GM10847 (cell line): ENCODE data around the gene RNF130.

Experiments used
- POLR2A ChIP-seq: IDR thresholded peaks from 2 replicates; pipeline ENCODE4 v1.6.1; 2011; ENCODE audit not compliant: insufficient read length; ENCODE audit errors: extremely low read depth

Gene RNF130

DNA sequence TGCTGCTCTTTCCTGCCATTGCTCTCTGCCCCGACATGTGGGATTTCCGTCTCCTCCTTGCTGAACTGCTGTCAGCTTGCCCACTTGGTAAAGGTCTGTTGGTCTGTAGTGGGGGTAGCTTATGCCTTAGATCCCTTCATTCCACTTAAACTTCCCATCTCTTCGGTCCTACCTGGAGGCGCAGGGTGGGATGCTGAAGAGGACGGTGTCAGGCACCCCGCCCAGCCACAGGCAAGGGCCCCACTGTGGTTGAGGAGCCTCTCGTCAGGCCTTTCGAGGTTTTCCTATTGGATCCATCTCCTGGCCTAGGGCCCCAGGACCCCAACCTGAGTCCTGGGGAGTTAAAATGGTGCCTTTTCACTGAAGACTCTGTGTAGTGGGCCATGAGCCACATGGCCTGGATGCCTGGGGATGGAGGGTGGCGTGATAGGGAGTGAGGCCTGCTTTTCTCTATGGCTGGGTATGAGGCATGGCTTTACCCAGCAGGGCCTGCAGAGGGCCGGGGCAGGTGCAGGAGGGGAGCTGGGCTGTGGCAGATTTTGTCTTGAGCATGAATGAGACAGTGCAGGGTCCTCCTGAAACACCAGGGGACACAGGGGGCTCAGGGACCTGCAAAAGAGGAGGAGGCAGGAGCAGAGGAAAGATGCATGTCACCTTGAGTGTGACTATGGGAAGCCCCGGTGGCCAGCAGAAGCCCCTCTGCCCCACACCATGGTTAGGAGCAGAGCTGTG lies 25.8 kb upstream of the RNF130 start:
- no peak for TF ChIP-seq POLR2A

DNA sequence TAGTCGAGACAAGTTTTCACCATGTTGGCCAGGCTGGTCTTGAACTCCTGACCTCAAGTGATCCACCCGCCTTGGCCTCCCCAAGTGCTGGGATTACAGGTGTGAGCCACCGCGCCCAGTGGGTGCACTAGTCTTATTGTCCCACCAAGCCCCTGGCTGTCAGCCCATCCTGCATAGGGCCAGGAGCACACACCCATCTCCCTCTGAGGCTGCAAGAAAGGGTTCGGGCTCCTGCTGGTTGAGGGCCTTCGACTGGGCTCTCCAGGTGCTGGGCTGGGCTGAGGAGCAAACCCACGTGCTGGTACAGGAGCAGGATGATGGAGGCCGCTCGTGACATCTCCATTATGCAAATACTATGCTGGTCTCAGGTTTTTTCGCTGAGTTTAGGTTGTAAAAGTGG lies 25.1 kb upstream of the RNF130 start:
- TF ChIP-seq POLR2A: no peak

DNA sequence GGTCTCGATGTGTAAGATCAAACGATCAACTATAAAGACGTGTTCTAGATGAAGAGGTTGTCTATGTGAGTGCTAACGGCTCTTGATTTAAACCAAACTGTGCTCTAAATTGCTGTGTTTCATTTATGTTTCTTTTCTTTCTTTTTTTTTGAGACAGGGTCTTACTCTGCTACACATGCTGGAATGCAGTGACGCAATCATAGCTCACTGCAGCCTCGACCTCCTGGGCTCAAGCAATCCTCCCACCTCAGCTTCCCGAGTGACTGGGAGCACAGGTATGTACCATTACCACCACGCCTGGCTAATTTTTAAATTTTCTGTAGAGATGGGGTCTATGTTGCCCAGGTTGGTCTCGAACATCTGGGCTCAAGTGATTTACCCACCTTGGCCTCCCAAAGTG lies 24.0 kb upstream of the RNF130 start:
- TF ChIP-seq POLR2A: no peak

DNA sequence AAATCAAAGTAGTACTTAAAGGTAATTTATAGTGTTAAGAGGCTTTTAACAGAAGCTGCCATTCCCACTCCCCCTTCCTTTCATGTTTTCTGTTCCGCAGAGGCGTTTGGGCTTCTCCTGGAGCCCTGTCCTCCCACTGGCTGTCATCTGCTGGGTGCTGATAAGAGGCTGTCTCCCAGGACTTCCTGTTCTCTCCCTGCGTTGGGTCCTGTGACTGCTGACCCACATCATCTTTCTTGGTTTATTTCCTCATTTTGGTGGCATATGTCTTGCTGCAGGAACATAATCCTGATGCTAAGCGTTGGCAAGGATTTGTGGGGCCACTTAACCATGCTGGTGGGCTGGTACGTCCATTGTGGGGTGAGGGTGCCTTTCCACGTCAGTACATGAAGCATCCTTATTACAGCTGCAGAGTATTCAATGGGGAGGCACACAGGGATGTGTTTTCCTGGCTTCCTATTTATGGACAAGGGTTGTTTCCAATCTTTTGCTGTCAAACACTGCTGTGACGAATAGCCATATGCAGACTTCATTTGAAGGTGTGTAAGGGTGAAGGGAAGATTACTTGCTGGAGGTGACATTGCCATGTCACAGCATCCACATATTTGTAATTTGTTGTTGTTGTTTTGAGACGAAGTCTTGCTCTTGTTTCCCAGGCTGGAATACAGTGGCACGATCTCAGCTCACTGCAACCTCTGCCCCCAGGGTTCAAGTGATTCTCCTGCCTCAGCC lies 22.3 kb upstream of the RNF130 start:
- TF ChIP-seq POLR2A: no peak

DNA sequence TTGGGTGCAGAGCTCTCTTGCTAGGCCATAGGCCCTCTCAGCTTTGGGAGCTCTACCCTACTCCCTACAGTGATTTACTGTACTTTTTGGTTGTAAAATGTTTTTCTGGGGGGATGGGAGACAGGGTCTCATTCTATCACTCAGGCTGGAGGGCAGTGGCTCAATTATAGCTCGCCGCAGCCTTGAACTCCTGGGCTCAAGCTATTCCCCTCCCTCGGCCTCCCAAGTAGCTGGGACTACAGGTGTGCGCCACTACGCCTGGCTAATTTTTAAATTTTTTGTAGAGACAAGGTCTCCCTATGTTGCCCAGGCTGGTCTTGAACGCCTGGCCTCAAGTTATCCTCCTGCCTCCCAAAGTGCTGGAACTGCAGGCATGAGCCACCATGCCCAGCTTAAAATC lies 21.7 kb upstream of the RNF130 start:
- no peak for TF ChIP-seq POLR2A

DNA sequence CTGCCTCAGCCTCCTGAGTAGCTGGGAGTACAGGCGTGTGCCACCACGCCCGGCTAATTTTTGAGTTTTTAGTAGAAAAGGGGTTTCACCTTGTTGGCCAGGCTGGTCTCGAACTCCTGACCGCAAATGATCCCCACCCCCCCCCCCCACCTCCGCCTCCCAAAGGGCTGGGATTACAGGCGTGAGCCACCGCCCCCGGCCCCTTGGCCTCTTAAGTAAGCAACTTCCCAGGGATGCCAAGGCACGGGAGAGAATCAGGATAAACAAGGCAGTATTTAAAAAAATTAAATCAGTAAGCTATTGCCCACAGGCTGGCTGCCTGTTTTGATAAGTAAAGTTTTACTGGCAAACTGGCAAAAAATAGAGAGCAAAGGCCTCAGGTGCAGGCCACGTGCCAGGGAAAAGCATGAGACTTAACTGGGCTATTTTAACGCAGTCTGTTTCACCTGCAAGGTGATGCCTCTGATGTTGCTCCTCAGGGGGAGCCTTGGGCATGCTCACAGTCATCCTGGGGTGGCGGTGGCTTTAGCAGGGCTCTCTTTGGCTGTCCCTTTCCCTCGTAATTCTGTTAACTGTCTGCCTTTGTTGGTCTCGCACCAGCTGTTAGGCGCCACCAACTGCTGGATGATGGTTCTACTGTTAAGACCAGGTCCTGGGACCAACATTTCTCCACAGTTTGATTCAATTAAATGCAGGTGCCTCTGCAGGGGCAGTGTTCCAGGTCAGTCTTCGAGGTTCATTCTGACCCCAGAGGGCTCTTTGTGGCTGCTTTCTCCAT lies 19.4 kb upstream of the RNF130 start:
- no peak for TF ChIP-seq POLR2A

DNA sequence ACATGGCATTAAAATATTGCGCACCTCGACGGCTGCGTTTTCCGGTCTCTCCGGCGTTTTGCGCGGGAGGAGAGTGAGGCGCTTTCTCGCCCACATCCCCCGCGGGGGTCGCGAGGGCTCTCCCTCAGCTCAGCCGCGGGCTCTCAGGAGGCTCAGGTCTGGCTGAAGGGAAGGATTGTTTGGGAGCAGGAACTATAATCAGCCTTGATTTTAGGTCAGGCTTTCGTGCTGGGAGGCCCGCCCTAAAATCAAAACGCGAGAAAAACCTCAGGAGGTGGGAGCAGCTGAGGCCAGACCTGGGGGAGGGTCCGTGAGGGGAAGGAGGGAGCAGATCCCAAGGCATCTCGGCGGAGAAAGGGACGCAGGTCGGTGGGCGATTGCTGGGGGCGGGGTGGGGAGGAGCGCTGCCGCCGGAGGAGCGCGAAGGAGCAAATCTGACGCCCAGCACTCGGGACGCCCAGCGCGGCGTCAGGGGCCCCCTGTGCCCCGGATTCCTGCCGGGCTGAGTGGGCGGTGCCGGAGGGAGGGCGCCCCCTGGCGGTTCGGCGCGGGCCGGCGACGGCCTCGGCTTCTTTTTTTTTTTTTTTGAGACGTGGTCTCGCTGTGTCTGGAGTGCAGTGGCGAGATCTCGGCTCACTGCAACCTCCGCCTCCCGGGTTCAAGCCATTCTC lies 18.7 kb upstream of the RNF130 start:
- TF ChIP-seq POLR2A: no peak

DNA sequence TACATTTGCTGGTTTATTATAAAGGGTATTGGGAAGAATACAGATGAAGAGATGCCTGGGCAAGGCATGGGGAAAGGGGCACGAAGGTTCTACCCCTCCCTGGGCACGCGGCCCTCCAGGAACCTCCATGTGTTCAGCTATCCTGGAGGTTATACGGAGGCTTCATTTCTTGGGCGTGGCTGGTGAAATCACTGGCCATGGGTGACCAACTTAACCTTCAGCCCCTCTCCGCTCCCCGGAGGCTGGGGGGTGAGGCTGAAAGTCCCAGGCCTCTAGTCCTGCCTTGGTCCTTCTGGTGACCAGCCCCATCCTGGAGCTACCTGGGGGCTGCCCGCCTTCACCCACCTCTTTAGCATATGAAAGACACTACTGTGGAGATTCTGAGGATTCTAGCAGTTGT lies 17.0 kb upstream of the RNF130 start:
- no peak for TF ChIP-seq POLR2A

DNA sequence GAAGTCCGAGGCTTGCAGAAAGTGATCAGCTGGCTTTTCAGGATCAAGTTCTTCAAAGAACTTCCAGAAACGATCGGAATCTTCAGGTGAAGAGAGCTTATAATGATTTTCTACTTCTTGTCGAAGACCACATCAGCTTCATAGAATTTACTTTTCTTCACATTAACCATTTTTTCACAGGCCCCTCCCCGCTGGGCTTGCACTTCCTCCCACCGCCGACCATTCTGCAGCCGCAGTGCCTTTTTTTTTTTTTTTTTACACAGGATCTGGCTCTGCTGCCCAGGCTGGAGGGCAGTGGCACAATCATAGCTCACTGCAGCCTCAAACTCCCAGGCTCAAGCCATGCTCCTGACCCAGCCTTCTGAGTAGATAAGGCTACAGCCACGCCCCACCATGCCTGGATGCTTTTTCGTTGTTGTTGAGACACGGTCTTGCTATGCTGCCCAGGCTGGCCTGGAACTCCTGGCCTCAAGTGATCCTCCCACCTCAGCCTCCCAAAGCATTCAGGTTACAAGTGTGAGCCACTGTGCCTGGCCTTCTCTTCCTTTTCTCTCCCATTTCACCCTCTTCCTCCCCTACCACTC lies 15.3 kb upstream of the RNF130 start:
- TF ChIP-seq POLR2A: no peak

DNA sequence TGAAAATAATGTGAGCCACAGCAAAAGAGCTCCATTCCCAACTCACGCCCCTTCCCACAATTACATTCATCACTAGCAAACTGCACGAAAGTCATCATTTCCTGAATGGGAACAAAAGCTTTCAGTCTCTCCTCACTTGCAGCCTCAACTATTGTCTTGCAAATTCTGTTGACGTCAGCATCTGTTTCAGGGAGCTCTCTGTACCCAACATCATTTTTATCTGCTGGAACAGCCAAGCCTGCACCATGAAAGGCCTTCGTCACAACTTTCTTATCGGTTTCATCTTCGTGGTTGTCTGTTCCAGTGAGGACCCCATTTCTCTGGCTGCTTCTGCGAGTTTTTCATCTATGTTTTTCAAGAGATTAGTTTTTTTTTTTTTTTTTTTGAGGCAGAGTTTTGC lies 14.3 kb upstream of the RNF130 start:
- TF ChIP-seq POLR2A: no peak

DNA sequence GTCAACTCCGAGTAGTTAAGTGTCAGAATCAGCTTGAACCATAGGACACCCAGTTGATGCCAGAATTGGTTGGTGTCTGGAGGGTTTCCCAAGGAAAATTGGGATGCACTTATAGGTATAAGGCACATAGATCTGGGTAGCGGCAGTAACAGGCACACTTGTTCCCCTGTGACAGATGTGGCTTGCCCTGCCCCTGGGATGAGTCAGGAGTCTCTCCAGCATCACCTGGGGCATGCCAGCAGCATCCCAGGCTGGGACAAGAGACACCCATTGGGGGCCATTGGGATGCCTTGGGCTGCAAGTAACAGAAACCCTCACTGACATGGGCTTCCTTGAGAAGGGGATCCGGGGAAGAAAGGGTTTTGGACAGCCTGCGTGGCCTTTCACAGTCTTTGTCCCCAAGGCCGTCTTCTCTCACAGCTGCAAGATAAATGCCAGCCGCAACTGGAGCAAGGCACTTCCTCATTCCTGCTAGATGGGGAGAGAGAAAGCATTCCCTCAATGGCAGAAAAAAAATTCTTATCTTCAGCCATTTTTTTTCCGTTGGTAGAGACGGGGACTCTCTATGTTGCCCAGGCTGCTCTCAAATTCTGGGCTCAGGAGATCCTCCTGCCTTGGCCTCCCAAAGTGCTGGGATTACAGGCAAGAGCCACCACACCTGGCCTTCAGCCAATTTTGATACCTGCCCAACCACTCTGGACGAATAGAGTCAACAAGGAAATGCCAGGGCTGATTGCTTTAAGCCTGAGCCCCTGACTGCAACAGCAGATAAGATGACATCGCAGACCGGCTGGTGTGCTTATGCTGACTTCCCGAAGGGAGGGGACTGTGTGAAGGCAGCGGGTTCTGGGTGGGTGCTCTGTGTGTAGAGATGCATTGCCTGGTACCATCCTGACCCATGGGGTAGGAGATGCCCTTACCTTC lies 13.3 kb upstream of the RNF130 start:
- no peak for TF ChIP-seq POLR2A

DNA sequence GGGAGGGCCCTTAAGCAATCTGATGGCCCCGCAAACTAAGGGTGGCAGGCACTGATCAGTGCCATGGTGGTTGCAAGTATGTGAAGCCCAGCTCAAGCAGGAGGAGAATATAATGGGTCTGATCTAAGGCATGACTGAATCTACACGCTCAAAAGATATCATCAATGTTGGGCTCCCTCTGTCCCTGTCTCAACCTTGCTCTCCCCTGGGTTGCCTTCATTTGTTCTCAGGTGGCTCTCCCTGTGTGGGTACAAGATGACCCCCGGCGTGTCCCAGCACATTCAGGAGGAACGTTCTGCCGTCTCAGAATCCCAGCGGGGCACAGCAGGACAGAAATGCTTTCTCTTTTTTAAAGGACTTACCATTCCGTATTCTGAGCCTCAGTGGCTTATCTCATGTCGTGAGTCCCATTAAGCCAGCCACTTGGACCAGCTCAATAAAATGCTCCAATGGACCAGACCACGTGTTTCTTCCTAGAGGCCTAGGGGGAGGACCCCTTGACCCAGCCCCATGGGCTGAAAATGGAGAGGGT lies 12.0 kb upstream of the RNF130 start:
- TF ChIP-seq POLR2A: no peak

DNA sequence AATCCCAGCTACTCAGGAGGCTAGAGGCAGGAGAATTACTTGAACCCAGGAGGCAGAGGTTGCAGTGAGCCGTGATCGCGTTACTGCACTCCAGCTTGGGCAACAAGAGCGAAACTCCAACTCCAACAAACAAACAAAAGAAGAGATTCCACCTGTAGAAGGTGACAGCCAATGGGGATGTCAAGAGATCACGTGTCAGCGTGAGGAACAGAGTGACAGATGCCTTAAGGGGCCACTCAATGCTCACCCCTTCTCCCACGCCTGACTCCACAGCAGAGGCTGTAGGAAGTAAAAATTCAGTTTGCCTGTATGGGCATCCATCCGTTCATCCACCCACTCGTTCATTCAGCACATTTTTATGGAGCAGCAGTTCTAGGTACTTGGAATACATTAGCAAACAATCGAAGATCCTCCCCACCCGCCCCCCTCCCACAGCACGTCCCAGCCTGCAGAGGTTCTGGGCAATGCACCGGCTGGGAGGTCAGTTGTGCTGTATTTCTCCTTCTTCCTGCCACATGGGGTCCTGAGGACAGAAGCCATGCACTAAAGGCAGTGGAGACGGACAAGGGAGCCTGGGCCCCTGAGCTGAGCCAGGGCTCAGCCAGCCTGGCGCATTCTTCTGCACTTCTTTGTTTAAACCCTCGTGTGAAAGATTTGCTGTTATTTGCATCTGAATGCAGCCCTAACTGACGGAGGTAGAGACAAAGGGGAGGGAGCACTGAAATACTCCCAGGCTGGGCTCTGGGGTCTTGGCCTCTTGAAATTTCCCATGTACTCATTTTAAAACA lies 11.3 kb upstream of the RNF130 start:
- no peak for TF ChIP-seq POLR2A

DNA sequence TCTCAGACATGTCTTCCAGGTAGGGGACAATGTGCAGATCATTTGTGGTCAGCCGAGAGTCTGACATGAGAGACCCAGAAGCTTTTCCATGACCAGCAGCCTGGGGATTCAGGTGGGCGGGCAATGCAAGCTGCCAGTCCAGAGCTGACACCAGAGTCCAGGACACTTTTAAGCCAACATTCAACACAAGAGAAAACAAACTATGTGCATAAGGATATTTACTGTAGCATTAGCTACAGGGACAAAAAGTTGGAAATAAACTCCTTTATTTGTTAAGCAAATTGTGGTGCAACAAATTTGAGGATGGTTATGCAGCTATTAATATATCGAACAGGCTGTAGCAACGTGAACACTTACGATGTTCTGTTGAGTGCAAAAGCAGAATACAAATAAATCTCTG lies 9.9 kb upstream of the RNF130 start:
- TF ChIP-seq POLR2A: no peak
